HG03442 (cell line): ENCODE results near the gene GREB1L.
"Not testable (repeated sequence)": the region's sequence is repeated elsewhere in the genome, so short reads cannot be mapped to it uniquely, and the experiment has no call there.

ENCODE experiments used
- ATAC-seq: cut with Tn5 transposase; IDR thresholded peaks from one replicate; pipeline ENCODE4 v1.9.1; 2021; ENCODE audit warnings: mild to moderate bottlenecking, moderate library complexity; ENCODE audit not compliant: unreplicated experiment

Gene GREB1L

GRCh38 chr18:21262979-21263378, 20.9 kb downstream of the GREB1L start:
- no peak for ATAC-seq

GRCh38 chr18:21264651-21265050, 22.6 kb downstream of the GREB1L start:
- no peak for ATAC-seq

DNA sequence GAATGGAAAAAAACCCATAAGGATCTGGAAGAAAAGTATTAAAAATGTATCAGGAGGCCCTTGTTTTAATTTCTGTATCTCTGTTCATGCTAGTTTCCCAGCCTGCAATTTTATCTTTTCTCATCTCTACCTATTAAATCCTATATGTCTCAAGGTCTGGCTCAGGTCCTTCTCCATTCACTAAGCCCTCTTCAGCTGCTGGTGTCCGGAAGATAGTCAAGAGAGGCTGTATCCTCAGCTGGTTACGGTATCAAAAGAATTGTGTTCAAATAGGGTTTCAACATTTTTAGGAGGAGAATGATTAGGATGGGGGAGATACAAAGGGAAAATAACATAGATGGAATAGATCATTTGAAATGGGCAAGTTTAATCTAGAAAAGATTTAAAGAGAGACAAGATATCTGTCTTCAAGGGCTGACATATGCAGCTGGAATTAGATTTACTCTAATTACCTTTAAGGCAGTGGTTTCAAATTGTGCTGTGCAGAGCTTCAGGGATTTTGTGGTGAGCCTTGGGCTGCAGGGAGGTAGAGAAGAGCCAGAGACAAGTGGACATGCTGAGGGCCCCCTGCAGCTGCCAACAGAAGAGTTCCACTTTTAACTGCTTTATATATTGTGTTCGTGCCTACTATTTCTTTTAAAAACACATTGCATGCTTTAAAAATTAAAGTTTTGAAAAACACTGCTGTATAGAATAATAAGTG, 24.1 kb downstream of the GREB1L start:
- ATAC-seq: no peak

DNA sequence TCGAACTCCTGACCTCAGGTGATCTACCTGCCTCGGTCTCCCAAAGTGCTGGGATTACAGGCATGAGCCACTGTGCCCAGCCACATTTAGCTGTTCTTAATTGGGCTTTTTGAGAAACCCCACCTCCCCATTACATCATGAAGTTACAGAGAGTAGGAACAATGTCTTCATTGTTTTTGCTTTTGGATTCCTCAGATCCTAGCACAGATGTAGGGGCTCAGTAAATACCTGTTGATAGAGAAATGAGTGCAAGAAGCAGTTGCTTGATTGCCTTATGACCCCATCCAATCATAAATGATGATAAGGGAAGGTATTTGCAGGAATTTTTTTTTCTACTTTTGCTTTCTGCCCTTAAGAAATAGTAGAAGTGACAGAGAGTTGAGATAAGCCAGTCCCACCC, 25.4 kb downstream of the GREB1L start:
- ATAC-seq: no peak

DNA sequence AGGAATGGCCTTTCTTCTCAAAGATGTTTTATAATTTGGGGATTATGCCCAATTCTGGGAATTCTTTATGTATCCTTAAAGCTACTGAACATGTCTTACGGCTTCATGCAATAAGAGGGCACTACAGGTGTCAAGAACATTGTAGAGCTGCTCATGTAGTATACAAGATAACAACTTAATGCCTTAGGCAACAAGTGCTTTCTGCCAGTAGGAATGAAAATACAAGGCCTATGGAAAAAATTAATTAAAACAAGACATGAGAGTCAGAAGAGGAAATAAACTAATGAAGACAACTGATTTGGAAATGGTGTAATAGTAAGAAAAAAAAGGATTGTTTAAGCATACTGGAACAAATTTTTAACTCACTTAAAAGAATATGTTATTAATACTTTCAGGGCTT, 27.3 kb downstream of the GREB1L start:
- ATAC-seq: no peak

GRCh38 chr18:21270453-21270852, 28.4 kb downstream of the GREB1L start:
- no peak for ATAC-seq

DNA sequence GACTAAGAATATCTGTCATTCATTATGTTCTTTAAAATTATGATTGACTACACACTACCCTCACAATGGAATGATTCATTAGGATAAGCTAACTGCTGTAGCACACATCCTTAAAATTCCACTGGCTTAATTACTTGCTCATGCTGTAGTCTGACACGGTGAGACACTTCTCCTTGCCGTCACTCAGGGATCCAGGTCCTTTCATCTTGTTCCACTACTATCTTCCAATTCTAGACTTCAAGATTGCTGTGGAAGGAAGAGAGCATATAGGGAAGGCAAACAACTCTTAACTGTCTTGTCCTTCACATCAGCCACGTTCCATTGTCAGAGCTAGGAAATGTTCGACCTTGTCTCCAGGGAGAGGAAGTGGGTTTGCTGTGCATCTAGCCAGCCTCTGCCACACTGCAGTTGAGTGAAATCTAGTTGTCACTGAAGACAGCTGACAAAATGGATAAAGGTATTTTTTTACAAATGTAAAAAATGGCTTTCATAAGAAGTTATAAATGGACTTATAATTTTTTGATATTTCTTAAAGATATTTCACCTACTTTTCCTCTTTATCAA, 30.1 kb downstream of the GREB1L start:
- ATAC-seq: no peak

- no peak for ATAC-seq
Observed at GRCh38 chr18:21273568-21273967, 31.5 kb downstream of the GREB1L start.

GRCh38 chr18:21275645-21276044, 33.6 kb downstream of the GREB1L start:
- ATAC-seq: no peak

DNA sequence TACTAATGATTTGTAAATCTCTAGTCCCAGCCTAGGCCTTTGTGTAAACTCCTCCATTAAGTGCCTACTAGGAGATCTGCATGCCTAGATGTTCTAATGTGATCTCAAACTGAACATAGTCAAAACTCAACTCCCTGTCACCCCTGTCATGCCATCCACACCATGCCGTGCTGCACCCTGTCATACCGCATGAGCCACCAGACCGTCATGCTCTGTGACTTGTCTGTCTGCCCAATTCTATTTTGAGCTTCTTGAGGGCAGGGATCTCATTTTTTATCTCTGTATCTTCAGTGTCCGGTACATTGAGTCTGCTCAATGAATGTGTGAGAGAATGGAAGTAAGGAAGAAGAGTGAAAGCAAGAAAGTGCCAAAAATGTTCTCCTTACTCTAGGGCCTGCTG, 35.5 kb downstream of the GREB1L start:
- no peak for ATAC-seq

- not testable (repeated sequence) for ATAC-seq
Observed at GRCh38 chr18:21278218-21278617, 36.2 kb downstream of the GREB1L start.

GRCh38 chr18:21281603-21282002, 39.6 kb downstream of the GREB1L start:
- ATAC-seq: no peak

DNA sequence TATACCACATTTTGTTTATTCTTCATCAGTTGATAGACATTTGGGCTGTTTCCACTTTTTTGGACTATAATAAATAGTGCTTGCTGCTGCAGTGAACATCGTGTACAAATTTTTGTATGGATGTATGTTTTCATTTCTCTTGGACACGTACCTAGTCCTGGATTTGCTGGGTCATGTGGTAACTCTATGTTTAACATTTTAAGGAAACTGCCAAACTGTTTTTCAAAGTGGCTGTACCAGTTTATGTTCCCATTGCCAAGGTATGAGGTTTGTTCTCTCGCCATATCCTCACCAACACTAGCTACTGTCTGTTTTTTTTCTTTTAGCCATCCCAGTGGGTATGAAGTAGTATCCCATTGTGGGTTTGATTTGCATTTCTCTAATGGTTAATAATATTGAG, 42.5 kb downstream of the GREB1L start:
- ATAC-seq: no peak

DNA sequence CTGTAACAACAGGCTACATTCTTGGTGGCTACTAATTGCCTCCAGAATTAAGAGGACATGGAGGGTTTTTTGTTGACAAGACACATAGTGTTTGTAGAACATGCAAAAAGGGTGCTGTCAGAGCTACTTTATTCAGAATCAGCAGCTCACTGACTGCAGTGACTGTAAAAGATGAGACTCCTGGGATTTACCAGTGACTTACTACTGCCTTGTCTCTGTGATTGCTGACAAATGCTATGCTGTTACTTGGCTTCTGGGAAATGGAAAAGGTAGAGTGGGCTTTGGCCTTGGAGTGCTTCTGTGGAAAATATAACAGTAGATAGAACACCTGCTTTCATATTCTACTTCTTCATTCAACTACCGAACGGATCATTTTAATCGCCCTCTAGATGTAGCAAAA, 47.8 kb downstream of the GREB1L start:
- ATAC-seq: no peak

- ATAC-seq: no peak
Observed at GRCh38 chr18:21291106-21291505, 49.1 kb downstream of the GREB1L start.

DNA sequence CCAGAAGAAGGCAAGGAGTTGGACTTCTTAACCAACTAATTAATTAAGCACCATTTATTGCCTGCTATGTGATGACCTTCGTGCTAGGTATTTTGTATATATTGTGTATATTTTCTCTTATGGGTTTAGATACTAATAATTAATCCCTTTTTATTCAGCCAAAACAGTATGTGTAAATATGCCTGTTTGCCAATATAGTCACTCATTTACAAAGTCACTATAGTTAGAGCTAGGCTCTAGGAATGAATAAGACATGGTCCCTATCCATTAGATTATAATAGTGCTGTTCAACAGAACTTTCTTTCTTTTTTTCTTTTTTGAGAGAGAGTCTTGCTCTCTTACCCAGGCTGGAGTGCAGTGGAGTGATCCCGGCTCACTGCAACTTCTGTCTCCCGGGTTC, 51.4 kb downstream of the GREB1L start:
- ATAC-seq: no peak

DNA sequence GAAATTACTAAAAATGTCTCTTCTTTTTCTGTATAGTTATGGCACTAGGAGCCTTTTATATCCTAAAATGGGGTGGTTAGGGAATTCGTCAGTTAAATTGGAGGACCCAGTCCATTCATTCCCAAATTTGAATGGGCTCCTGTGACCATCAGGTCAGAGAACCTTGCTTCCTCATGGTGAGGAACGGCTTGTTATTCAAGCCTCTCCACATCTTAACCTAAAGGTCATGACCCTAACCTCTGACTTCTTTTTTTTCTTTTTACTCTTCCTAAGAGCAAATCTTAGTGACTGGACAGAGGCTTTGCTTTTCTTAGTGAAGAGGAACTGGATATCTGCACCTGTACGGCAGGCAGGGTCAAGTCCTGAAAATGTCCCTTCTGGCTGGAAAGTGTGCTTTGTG, 53.1 kb downstream of the GREB1L start:
- no peak for ATAC-seq

GRCh38 chr18:21296045-21296444, 54.0 kb downstream of the GREB1L start:
- ATAC-seq: no peak

- ATAC-seq: no peak
Observed at GRCh38 chr18:21298351-21298750, 56.3 kb downstream of the GREB1L start.

DNA sequence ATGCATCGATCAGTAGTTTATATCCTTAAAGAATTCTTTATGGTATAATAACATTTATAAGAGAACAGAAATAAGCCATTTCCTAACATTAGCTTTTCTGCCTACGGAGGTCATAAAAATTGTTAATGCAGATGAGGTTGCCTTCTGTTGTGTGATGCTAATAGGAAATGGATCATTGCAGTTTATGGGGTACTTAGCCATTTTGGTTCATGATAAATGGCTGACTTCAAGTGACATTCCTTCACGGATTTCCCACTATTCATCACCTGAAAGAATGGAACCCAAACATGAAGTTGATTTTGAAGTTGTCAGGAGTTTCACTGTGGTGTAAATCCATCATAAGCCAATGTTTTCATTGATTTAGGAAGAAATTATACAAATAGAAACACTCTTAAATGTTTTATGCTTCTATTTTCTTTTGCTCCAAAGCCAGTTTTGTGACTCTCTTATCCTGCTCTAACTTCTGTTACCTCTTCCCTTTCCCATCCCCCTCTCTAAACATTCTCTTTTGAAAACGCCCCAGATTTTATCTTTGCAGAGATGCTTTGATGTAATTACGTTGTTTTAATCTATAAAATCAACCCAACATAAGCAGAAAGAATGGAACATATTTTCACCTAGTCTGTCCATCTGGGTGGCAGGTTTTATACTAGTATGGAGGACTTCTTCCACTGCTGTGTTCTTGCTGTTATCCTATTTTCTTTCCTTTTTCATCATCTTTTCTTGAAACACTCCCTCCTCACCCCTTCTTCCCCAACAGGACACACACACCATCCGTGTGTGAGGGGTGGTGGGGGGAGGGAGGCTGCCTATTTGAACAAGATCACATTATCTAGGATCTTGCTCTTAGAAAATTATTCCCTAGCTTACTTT, 58.2 kb downstream of the GREB1L start:
- no peak for ATAC-seq

DNA sequence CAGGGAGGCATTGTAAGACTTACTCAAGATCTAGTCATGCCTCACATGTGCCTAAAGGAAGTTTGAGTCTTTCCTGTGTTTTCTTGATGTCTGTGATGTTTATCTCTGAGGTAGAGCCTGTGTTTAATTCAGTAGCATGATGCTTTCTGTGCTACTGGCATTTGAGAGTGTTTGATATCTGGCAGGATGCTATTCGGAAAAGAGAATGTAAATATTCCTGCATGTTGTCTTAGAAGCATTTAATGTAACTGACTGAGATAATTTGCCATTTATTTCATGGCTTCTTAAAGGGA, 58.8 kb downstream of the GREB1L start:
- no peak for ATAC-seq

GRCh38 chr18:21303445-21303844, 61.4 kb downstream of the GREB1L start:
- ATAC-seq: no peak
